ENCODE results near the gene ENSA.
A peak's percentile ranks its signal among the peaks of the same experiment; 100 is the strongest.
"Not testable (repeated sequence)": the region's sequence is repeated elsewhere in the genome, so short reads cannot be mapped to it uniquely, and the experiment has no call there.

ENSA gene

GRCh38 chr1:150621497-150622302 is 7.7 kb downstream of the ENSA start:
- DNase-seq = peak; percentile 67

- DNase-seq = no peak
Measured at GRCh38 chr1:150620919-150621318, 8.5 kb downstream of the ENSA start.

- DNase-seq = no peak
Measured at GRCh38 chr1:150619576-150620509, 9.6 kb downstream of the ENSA start.

GRCh38 chr1:150615346-150616201 is 13.8 kb downstream of the ENSA start:
- no peak for DNase-seq

- DNase-seq = peak; percentile 42
Measured at GRCh38 chr1:150613061-150613920, 16.1 kb downstream of the ENSA start.

- DNase-seq = no peak
Measured at GRCh38 chr1:150612014-150612345, 17.4 kb downstream of the ENSA start.

GRCh38 chr1:150610576-150610975 is 18.8 kb downstream of the ENSA start:
- DNase-seq = no peak

GRCh38 chr1:150609732-150610131 is 19.7 kb downstream of the ENSA start:
- DNase-seq = no peak

- DNase-seq = no peak
Measured at GRCh38 chr1:150606463-150607142, 22.8 kb downstream of the ENSA start.

GRCh38 chr1:150605451-150605731 is 24.0 kb downstream of the ENSA start:
- DNase-seq = not testable (repeated sequence)

- DNase-seq = no peak
Measured at GRCh38 chr1:150604226-150604588, 25.2 kb downstream of the ENSA start.

GRCh38 chr1:150603711-150604110 is 25.7 kb downstream of the ENSA start:
- DNase-seq = no peak

GRCh38 chr1:150602372-150602771 is 27.0 kb downstream of the ENSA start:
- DNase-seq = not testable (repeated sequence)

- no peak for DNase-seq
Measured at GRCh38 chr1:150601540-150601939, 27.9 kb downstream of the ENSA start.

- DNase-seq = not testable (repeated sequence)
Measured at GRCh38 chr1:150598346-150598745, 31.1 kb downstream of the ENSA start.

- no peak for DNase-seq
Measured at GRCh38 chr1:150596976-150597375, 32.4 kb downstream of the ENSA start.

- DNase-seq = no peak
Measured at GRCh38 chr1:150596095-150596892, 33.1 kb downstream of the ENSA start.

- no peak for DNase-seq
Measured at GRCh38 chr1:150582371-150582770, 47.0 kb downstream of the ENSA start.

GRCh38 chr1:150581962-150582361 is 47.5 kb downstream of the ENSA start:
- not testable (repeated sequence) for DNase-seq

GRCh38 chr1:150581437-150581836 is 48.0 kb downstream of the ENSA start:
- not testable (repeated sequence) for DNase-seq

- DNase-seq = not testable (repeated sequence)
Measured at GRCh38 chr1:150580966-150581365, 48.4 kb downstream of the ENSA start.
